Measurements from ENCODE around the gene DNMT3A.

DNMT3A gene

GRCh38 chr2:25197336-25198208 lies 144.2 kb downstream of the DNMT3A start:
- DNase-seq = no peak

GRCh38 chr2:25194576-25195122 lies 147.1 kb downstream of the DNMT3A start:
- DNase-seq = no peak

DNA sequence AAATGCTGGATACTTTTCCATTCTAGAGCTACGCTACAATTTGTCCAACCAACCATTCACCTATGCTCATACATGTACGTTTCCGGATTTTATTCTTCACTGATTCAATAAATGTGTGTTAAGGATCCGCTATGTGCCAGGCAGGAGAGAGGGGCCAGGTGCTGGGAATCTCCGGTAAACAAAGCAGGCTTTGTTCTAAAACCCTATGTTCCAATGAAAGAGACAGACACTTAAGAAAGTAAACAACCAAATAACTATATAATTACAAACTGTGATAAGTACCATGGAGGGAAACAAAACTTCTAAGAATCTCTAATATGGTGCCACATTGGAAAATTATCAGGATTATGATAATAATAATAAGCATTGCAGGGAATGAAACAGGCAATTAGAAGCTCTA lies 151.2 kb downstream of the DNMT3A start:
- DNase-seq = no peak

GRCh38 chr2:25188405-25188804 lies 153.3 kb downstream of the DNMT3A start:
- DNase-seq = no peak

DNA sequence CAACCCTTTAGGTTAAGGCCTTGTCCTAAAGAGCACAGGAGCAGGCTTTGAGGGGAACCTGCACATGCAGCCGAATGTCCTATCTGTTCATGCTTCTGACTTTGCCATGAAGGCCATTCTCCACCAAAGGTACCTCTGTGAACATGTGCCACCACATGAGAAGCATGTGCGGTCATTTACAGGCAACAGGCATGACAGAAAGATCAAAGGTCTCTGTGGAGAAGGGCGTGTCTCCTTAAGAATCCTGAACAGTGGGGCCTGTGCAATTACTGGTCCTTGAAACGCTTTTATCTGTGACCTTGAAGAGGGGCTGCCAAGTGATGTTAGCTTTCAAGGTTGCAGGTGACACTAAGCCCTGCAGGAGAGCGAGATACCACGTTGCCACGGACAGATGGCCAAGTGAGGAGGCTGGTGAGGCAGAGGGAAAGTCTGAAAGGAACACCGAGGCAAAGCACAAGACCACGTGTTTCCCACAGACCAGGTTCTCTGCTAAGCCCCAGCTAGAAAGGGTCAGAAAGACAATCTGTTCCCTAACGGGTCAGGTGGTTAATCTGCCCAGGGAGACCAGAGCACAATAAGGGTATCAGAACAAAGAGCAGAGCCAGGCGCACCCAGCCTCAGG lies 153.9 kb downstream of the DNMT3A start:
- DNase-seq = no peak

GRCh38 chr2:25184254-25184653 lies 157.5 kb downstream of the DNMT3A start:
- no peak for DNase-seq

DNA sequence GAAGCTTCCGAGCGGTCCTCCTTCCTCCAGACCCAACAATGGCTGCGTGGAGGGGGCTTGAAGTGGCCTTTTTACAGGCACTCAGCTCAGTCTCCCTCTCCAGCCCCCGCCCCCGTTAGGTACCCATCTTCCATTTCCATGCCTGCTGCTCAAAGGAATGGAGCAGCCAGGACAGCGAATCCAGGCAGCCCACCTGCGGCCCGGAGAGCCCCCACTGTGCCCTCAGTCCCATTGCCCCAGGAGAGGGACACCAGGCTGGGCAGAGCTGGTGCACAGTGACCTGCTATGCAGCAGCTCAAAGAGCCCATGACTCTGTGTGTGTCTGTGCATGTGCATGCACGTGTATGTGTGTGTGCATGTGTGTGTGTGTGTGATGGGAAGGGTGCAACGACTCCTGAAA lies 162.7 kb downstream of the DNMT3A start:
- no peak for DNase-seq
